GM23338 (cell line): Measurements from ENCODE around the gene STPG1. TPM values are rescaled to one million over a fixed set of nuclear protein-coding genes. Genes with fewer than 3 reads are reported as not detected.
A peak's percentile ranks its signal among the peaks of the same experiment; 100 is the strongest.

ENCODE experiments used
- ATAC-seq: fragments of 200-7000 bp; cut with Tn5 transposase; 3 replicates; pipeline ENCODE4 v1.9.1; 2020
- DNase-seq: peaks from one replicate; pipeline ENCODE4 v3.0.0-alpha.2; 2015; ENCODE audit warnings: low spot score
- H2AFZ ChIP-seq: fragments of 200-600 bp; sonication (generic); 2 replicates; pipeline ENCODE4 v1.8.0; 2016; ENCODE audit warnings: antibody characterized with exemption, mild to moderate bottlenecking, moderate library complexity
- H3F3A ChIP-seq: fragments of 200-600 bp; sonication (generic); replicated peaks from 2 replicates; pipeline ENCODE4 v1.8.0; 2017; ENCODE audit warnings: antibody characterized with exemption, mixed run types, low read depth
- H3K27ac ChIP-seq: fragments of 200-600 bp; sonication (generic); 2 replicates; pipeline ENCODE4 v1.6.1; 2016; ENCODE audit warnings: low read depth
- H3K27me3 ChIP-seq: fragments of 200-600 bp; sonication (generic); 2 replicates; pipeline ENCODE4 v1.8.0; 2016; ENCODE audit warnings: mild to moderate bottlenecking, mixed run types, moderate library complexity; ENCODE audit not compliant: insufficient read depth
- H3K36me3 ChIP-seq: fragments of 200-600 bp; sonication (generic); 2 replicates; pipeline ENCODE4 v1.8.0; 2016; ENCODE audit warnings: mild to moderate bottlenecking; ENCODE audit not compliant: insufficient read depth
- H3K4me1 ChIP-seq: fragments of 200-600 bp; sonication (generic); 2 replicates; pipeline ENCODE4 v1.8.0; 2016; ENCODE audit warnings: mild to moderate bottlenecking, moderate library complexity; ENCODE audit not compliant: insufficient read depth
- H3K4me2 ChIP-seq: fragments of 200-600 bp; sonication (generic); 2 replicates; pipeline ENCODE4 v1.7.1; 2017; ENCODE audit warnings: mixed run types
- H3K4me3 ChIP-seq: fragments of 200-600 bp; sonication (generic); 2 replicates; pipeline ENCODE4 v1.6.1; 2016; ENCODE audit warnings: mixed run types
- H3K79me2 ChIP-seq: fragments of 200-600 bp; sonication (generic); replicated peaks from 2 replicates; pipeline ENCODE4 v1.8.0; 2017; ENCODE audit warnings: mild to moderate bottlenecking; ENCODE audit not compliant: insufficient read depth
- H3K9me2 ChIP-seq: fragments of 200-600 bp; sonication (generic); 2 replicates; pipeline ENCODE4 v1.8.0; 2017; ENCODE audit not compliant: insufficient read depth
- H4K20me1 ChIP-seq: fragments of 200-600 bp; sonication (generic); replicated peaks from 2 replicates; pipeline ENCODE4 v1.8.0; 2017; ENCODE audit warnings: mild to moderate bottlenecking; ENCODE audit not compliant: insufficient read depth
- H3K27ac Mint-ChIP-seq: 2 replicates; pipeline ENCODE4 v1.8.0; 2020; ENCODE audit warnings: inconsistent platforms, mild to moderate bottlenecking, moderate library complexity, mixed read lengths
- H3K27me3 Mint-ChIP-seq: 3 replicates; pipeline ENCODE4 v1.8.0; 2022; ENCODE audit warnings: low read depth, mild to moderate bottlenecking, moderate library complexity, mixed read lengths, inconsistent platforms; ENCODE audit not compliant: insufficient read depth, poor library complexity
- H3K36me3 Mint-ChIP-seq: 3 replicates; pipeline ENCODE4 v1.8.0; 2021; ENCODE audit warnings: low read depth, mild to moderate bottlenecking, inconsistent platforms, moderate library complexity, mixed read lengths
- H3K4me1 Mint-ChIP-seq: 3 replicates; pipeline ENCODE4 v1.8.0; 2020; ENCODE audit warnings: mild to moderate bottlenecking, inconsistent platforms, mixed read lengths
- H3K4me3 Mint-ChIP-seq: 3 replicates; pipeline ENCODE4 v1.8.0; 2021; ENCODE audit warnings: moderate library complexity, mild to moderate bottlenecking, inconsistent platforms, mixed read lengths
- H3K9me3 Mint-ChIP-seq: 3 replicates; pipeline ENCODE4 v1.8.0; 2020; ENCODE audit warnings: moderate library complexity, mild to moderate bottlenecking, inconsistent platforms, mixed read lengths
- CREB1 ChIP-seq: fragments of 250-450 bp; sonication (Bioruptor Pico); IDR thresholded peaks from 2 replicates; pipeline ENCODE4 v1.5.0; 2020; ENCODE audit warnings: low read depth, mild to moderate bottlenecking, moderate library complexity
- EZH2 ChIP-seq: fragments of 200-600 bp; sonication (generic); IDR thresholded peaks from one replicate; pipeline ENCODE4 v1.8.0; 2017; ENCODE audit warnings: antibody characterized with exemption, mild to moderate bottlenecking, low read depth; ENCODE audit not compliant: unreplicated experiment
- EZH2phosphoT487 ChIP-seq: fragments of 200-600 bp; sonication (generic); IDR thresholded peaks from one replicate; pipeline ENCODE4 v1.8.1; 2018; ENCODE audit warnings: antibody characterized with exemption; ENCODE audit not compliant: unreplicated experiment
- JUNB ChIP-seq: IDR thresholded peaks from one replicate; pipeline ENCODE4 v1.6.1; 2016; ENCODE audit warnings: antibody characterized with exemption; ENCODE audit not compliant: unreplicated experiment
- NANOG ChIP-seq: IDR thresholded peaks from 2 replicates; pipeline ENCODE4 v1.6.1; 2016; ENCODE audit warnings: antibody characterized with exemption, borderline replicate concordance
- POLR2AphosphoS5 ChIP-seq: IDR thresholded peaks from 2 replicates; pipeline ENCODE4 v1.6.1; 2016; ENCODE audit warnings: antibody characterized with exemption, low read depth
- STAT1 ChIP-seq: IDR thresholded peaks from one replicate; pipeline ENCODE4 v1.6.1; 2016; ENCODE audit warnings: antibody characterized with exemption; ENCODE audit not compliant: unreplicated experiment
- ZNF114 ChIP-seq: fragments of 250-450 bp; sonication (Bioruptor Pico); IDR thresholded peaks from 2 replicates; pipeline ENCODE4 v1.5.0; 2020; ENCODE audit warnings: mild to moderate bottlenecking, moderate library complexity
- ZNF331 ChIP-seq: fragments of 250-450 bp; sonication (Bioruptor Pico); IDR thresholded peaks from 2 replicates; pipeline ENCODE4 v1.5.0; 2020; ENCODE audit warnings: low read depth, mild to moderate bottlenecking, moderate library complexity
- ZNF462 ChIP-seq: fragments of 250-450 bp; sonication (Bioruptor Pico); IDR thresholded peaks from 2 replicates; pipeline ENCODE4 v1.5.0; 2020; ENCODE audit warnings: mild to moderate bottlenecking, moderate library complexity
- polyA plus RNA-seq: library from polyadenylated mRNA; unstranded; fragments of >200 nt; fragmentation: Nextera tagmentation; extraction: Ambion mirVana; gene quantifications from 2 replicates; pipeline ENCODE4 v1.2.1, GENCODE V29; 2016
- total RNA-seq: library from RNA; depleted of rRNA; stranded (reverse); fragments of >200 nt; shearing (Covaris generic); gene quantifications from 2 replicates; pipeline ENCODE4 v1.2.3, GENCODE V29; 2014
- TF ChIP-seq, protein P1 (sequence below), 2 experiments: fragments of 200-600 bp in 1 of 2; sonication (generic) in 1 of 2; conservative IDR thresholded peaks; 2 replicates each; pipeline versions ENCODE4 v1.5.1 to v1.6.1; 2016 to 2017; ENCODE audit warnings: antibody characterized with exemption in 2 of 2, low read depth in 2 of 2, mild to moderate bottlenecking in 2 of 2, moderate library complexity in 1 of 2
- TF ChIP-seq, protein P2 (sequence below): IDR thresholded peaks from one replicate; pipeline ENCODE4 v1.6.1; 2018; ENCODE audit warnings: antibody characterized with exemption; ENCODE audit not compliant: unreplicated experiment
- TF ChIP-seq, protein P3 (sequence below): IDR thresholded peaks from 2 replicates; pipeline ENCODE4 v1.6.1; 2016; ENCODE audit warnings: antibody characterized with exemption

STPG1 gene
- total and polyA plus RNA-seq, 2 experiments from 2014 or later, result 8.2 to 11.4 TPM

- no peaks in the 10 kb centered on the region for H3K9me2 ChIP-seq
- no peak overlapping the region for H3K4me3 ChIP-seq
- TF ChIP-seq EZH2 (no peak), ZNF114 (CRISPR knock-in tag) (no peak), STAT1 (no peak), CREB1 (CRISPR knock-in tag) (no peak), NANOG (no peak), JUNB (no peak), EZH2phosphoT487 (no peak), POLR2AphosphoS5 (no peak), ZNF331 (CRISPR knock-in tag) (no peak), ZNF462 (CRISPR knock-in tag) (no peak)
- TF ChIP-seq, protein P1, sequence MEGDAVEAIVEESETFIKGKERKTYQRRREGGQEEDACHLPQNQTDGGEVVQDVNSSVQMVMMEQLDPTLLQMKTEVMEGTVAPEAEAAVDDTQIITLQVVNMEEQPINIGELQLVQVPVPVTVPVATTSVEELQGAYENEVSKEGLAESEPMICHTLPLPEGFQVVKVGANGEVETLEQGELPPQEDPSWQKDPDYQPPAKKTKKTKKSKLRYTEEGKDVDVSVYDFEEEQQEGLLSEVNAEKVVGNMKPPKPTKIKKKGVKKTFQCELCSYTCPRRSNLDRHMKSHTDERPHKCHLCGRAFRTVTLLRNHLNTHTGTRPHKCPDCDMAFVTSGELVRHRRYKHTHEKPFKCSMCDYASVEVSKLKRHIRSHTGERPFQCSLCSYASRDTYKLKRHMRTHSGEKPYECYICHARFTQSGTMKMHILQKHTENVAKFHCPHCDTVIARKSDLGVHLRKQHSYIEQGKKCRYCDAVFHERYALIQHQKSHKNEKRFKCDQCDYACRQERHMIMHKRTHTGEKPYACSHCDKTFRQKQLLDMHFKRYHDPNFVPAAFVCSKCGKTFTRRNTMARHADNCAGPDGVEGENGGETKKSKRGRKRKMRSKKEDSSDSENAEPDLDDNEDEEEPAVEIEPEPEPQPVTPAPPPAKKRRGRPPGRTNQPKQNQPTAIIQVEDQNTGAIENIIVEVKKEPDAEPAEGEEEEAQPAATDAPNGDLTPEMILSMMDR (conservative IDR thresholded peaks at IDR 0.05; ENCODE audit: low read depth in 2 of 2), result no peak
- TF ChIP-seq, protein P2, sequence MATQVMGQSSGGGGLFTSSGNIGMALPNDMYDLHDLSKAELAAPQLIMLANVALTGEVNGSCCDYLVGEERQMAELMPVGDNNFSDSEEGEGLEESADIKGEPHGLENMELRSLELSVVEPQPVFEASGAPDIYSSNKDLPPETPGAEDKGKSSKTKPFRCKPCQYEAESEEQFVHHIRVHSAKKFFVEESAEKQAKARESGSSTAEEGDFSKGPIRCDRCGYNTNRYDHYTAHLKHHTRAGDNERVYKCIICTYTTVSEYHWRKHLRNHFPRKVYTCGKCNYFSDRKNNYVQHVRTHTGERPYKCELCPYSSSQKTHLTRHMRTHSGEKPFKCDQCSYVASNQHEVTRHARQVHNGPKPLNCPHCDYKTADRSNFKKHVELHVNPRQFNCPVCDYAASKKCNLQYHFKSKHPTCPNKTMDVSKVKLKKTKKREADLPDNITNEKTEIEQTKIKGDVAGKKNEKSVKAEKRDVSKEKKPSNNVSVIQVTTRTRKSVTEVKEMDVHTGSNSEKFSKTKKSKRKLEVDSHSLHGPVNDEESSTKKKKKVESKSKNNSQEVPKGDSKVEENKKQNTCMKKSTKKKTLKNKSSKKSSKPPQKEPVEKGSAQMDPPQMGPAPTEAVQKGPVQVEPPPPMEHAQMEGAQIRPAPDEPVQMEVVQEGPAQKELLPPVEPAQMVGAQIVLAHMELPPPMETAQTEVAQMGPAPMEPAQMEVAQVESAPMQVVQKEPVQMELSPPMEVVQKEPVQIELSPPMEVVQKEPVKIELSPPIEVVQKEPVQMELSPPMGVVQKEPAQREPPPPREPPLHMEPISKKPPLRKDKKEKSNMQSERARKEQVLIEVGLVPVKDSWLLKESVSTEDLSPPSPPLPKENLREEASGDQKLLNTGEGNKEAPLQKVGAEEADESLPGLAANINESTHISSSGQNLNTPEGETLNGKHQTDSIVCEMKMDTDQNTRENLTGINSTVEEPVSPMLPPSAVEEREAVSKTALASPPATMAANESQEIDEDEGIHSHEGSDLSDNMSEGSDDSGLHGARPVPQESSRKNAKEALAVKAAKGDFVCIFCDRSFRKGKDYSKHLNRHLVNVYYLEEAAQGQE, result no peak
- TF ChIP-seq, protein P3, sequence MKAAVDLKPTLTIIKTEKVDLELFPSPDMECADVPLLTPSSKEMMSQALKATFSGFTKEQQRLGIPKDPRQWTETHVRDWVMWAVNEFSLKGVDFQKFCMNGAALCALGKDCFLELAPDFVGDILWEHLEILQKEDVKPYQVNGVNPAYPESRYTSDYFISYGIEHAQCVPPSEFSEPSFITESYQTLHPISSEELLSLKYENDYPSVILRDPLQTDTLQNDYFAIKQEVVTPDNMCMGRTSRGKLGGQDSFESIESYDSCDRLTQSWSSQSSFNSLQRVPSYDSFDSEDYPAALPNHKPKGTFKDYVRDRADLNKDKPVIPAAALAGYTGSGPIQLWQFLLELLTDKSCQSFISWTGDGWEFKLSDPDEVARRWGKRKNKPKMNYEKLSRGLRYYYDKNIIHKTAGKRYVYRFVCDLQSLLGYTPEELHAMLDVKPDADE, result no peak
- H4K20me1 ChIP-seq, result no peaks in the 10 kb centered on the region
- Mint-ChIP-seq H3K36me3 (no peaks in the 10 kb centered on the region), H3K4me1 (peaks cover 54% of the 10 kb centered on the region), H3K4me3 (no peak overlapping the region), H3K27ac (no peak overlapping the region; the same call in 1 of the 2 replicates), H3K9me3 (no peaks in the 10 kb centered on the region), H3K27me3 (peaks cover 19% of the 10 kb centered on the region)
- H3K4me2 ChIP-seq, result 0 out of 2 replicates have a peak overlapping the region, but pooled peaks have one; percentile 29
- peaks cover 28% of the 10 kb centered on the region for H3K4me1 ChIP-seq
- H3K36me3 ChIP-seq, result no peaks in the 10 kb centered on the region
- H3K27ac ChIP-seq, result no peak overlapping the region
- DNase-seq, result no peak
- H2AFZ ChIP-seq, result peak overlapping the region; percentile 97
- ATAC-seq, result no peak; the same call in 2 of the 3 replicates
- H3F3A ChIP-seq, result no peaks in the 10 kb centered on the region
- H3K79me2 ChIP-seq, result no peaks in the 10 kb centered on the region
- H3K27me3 ChIP-seq, result no peaks in the 10 kb centered on the region
These were observed 72.8 kb downstream of the STPG1 start for GRCh38 chr1:24340770-24341169.
